B cell (primary cell): ENCODE data around the gene KIF3C. TPM values are rescaled to one million over a fixed set of nuclear protein-coding genes. Genes with fewer than 3 reads are reported as not detected.

Experiments used
- ATAC-seq: fragments of 200-7000 bp; cut with Tn5 transposase; one replicate; pipeline ENCODE4 v1.10.0; 2021; ENCODE audit warnings: low read depth, mild to moderate bottlenecking, moderate number of reproducible peaks, moderate library complexity
- CTCF ChIA-PET: fragments of 350-600 bp; sonication (Branson Sonifier 250); formaldehyde crosslinking; loops from one replicate; lab custom pipeline; 2021; ENCODE audit warnings: antibody characterized with exemption, inconsistent platforms; lab: Charles Lee
- POLR2A ChIA-PET: fragments of 350-600 bp; sonication (Branson Sonifier 250); formaldehyde crosslinking; loops from one replicate; lab custom pipeline; 2021; ENCODE audit warnings: antibody characterized with exemption; lab: Charles Lee
- DNase-seq: peaks from one replicate; pipeline ENCODE4 v3.0.0; 2013
- H2AFZ ChIP-seq: 2 replicates; pipeline ENCODE4 v1.6.1; 2012; ENCODE audit warnings: mild to moderate bottlenecking, low read depth, low read length; ENCODE audit not compliant: insufficient read depth, poor library complexity, severe bottlenecking
- H3K27ac ChIP-seq, 2 donors: 1 replicate in 1 of 2; 2 replicates in 1 of 2; pipeline ENCODE4 v1.5.1; 2012 to 2013; ENCODE audit warnings: low read length in 2 of 2, mild to moderate bottlenecking in 2 of 2, moderate library complexity in 1 of 2
- H3K27me3 ChIP-seq, 4 experiments: fragments of 200-600 bp in 1 of 4; sonication (generic) in 1 of 4; replicated peaks in 1 of 4; 1 replicate in 2 of 4; 2 replicates in 2 of 4; pipeline versions ENCODE4 v1.6.1 to v1.7.0; 2013 to 2016; ENCODE audit warnings: low read length in 3 of 4, mild to moderate bottlenecking in 2 of 4, mixed read lengths in 1 of 4, moderate library complexity in 1 of 4; ENCODE audit not compliant: insufficient read depth in 4 of 4, control insufficient read depth in 3 of 4; ENCODE audit errors: control extremely low read depth in 1 of 4
- H3K36me3 ChIP-seq, 2 experiments: replicated peaks in 1 of 2; 1 replicate in 1 of 2; 2 replicates in 1 of 2; pipeline versions ENCODE4 v1.6.1 to v1.7.1; 2013; ENCODE audit warnings: low read length in 1 of 2; ENCODE audit not compliant: insufficient read depth in 2 of 2, control insufficient read depth in 1 of 2; ENCODE audit errors: control extremely low read depth in 1 of 2, extremely low read depth in 1 of 2
- H3K4me1 ChIP-seq, 2 donors: fragments of 200-600 bp in 1 of 2; sonication (generic) in 1 of 2; 1 replicate in 1 of 2; 2 replicates in 1 of 2; pipeline versions ENCODE4 v1.5.1 to v1.6.1; 2013 to 2017; ENCODE audit warnings: low read length in 2 of 2; ENCODE audit not compliant: control insufficient read depth in 2 of 2, insufficient read depth in 2 of 2
- H3K4me2 ChIP-seq: replicated peaks from 2 replicates; pipeline ENCODE3; 2012; ENCODE audit warnings: mild to moderate bottlenecking, low read depth, low read length; ENCODE audit not compliant: poor library complexity, severe bottlenecking
- H3K4me3 ChIP-seq, 5 experiments: fragments of 200-600 bp in 1 of 5; sonication (generic) in 1 of 5; 1 replicate in 3 of 5; 2 replicates in 2 of 5; pipeline versions ENCODE4 v1.5.1 to v1.7.0; 2011 to 2016; ENCODE audit warnings: low read length in 4 of 5, mild to moderate bottlenecking in 4 of 5, low read depth in 2 of 5, control low read depth in 1 of 5, moderate library complexity in 1 of 5; ENCODE audit not compliant: insufficient read depth in 1 of 5; ENCODE audit errors: control extremely low read depth in 1 of 5, extremely low read depth in 1 of 5
- H3K79me2 ChIP-seq: fragments of 200-600 bp; sonication (generic); one replicate; pipeline ENCODE4 v1.6.0; 2016; ENCODE audit warnings: low read length; ENCODE audit not compliant: control insufficient read depth, insufficient read depth
- H3K9ac ChIP-seq: fragments of 200-600 bp; sonication (generic); 2 replicates; pipeline ENCODE4 v1.6.1; 2017; ENCODE audit warnings: mild to moderate bottlenecking, low read length, moderate library complexity
- H3K9me3 ChIP-seq, 3 donors: one replicate each; pipeline versions ENCODE4 v1.6.1 to v1.7.1; 2013; ENCODE audit warnings: low read length in 2 of 3; ENCODE audit not compliant: control insufficient read depth in 2 of 3, insufficient read depth in 1 of 3; ENCODE audit errors: control extremely low read depth in 1 of 3
- H4K20me1 ChIP-seq: 2 replicates; pipeline ENCODE4 v1.6.0; 2012; ENCODE audit warnings: mild to moderate bottlenecking, low read length; ENCODE audit not compliant: insufficient read depth, control insufficient read depth, poor library complexity, severe bottlenecking
- H3K27ac Mint-ChIP-seq: one replicate; pipeline ENCODE4 v1.8.0; 2021; ENCODE audit warnings: mixed read lengths
- H3K27me3 Mint-ChIP-seq: one replicate; pipeline ENCODE4 v1.8.0; 2021; ENCODE audit warnings: mixed read lengths
- H3K4me1 Mint-ChIP-seq: one replicate; pipeline ENCODE4 v1.8.0; 2021; ENCODE audit warnings: mixed read lengths
- H3K4me3 Mint-ChIP-seq: one replicate; pipeline ENCODE4 v1.8.0; 2021; ENCODE audit warnings: mixed read lengths
- H3K9me3 Mint-ChIP-seq: one replicate; pipeline ENCODE4 v1.8.0; 2022; ENCODE audit warnings: mixed read lengths; ENCODE audit not compliant: insufficient read depth
- CTCF ChIP-seq: fragments of 200-600 bp; IDR thresholded peaks from one replicate; pipeline ENCODE4 v1.8.0; 2022; ENCODE audit warnings: antibody characterized with exemption, mild to moderate bottlenecking
- EZH2 ChIP-seq: IDR thresholded peaks from 2 replicates; pipeline ENCODE4 v1.6.1; 2012; ENCODE audit warnings: borderline replicate concordance, low read depth, mild to moderate bottlenecking, moderate library complexity, low read length; ENCODE audit not compliant: insufficient read depth, poor library complexity, severe bottlenecking
- WGBS: methylation state at CpG from one replicate; pipeline ENCODE4 v1.1.5; 2013; ENCODE audit warnings: missing lambda C conversion rate; ENCODE audit not compliant: insufficient coverage; 5-methylcytosine and 5-hydroxymethylcytosine counted together
- intact Hi-C: fragments of 100-400 bp; cut with micrococcal nuclease; formaldehyde crosslinking; loops from one replicate; pipeline ENCODE4 v1.10.0; 2022
- polyA plus RNA-seq: library from polyadenylated mRNA; depleted of rRNA; stranded (reverse); fragments of >200 nt; gene quantifications from 2 replicates; pipeline ENCODE4 v1.2.3, GENCODE V29; 2012
- total RNA-seq, 2 donors: library from RNA; stranded (reverse); fragments of 120-200 nt in 1 of 2; gene quantifications; 1 replicate in 1 of 2; 2 replicates in 1 of 2; pipeline versions ENCODE4 v1.2.3 to v1.2.4, GENCODE V29; 2013 to 2022

The KIF3C gene
- total and polyA plus RNA-seq, 2 donors (not counting 1 experiment from before 2014, with no cell fraction given) = 0.84 to 4.0 TPM

DNA sequence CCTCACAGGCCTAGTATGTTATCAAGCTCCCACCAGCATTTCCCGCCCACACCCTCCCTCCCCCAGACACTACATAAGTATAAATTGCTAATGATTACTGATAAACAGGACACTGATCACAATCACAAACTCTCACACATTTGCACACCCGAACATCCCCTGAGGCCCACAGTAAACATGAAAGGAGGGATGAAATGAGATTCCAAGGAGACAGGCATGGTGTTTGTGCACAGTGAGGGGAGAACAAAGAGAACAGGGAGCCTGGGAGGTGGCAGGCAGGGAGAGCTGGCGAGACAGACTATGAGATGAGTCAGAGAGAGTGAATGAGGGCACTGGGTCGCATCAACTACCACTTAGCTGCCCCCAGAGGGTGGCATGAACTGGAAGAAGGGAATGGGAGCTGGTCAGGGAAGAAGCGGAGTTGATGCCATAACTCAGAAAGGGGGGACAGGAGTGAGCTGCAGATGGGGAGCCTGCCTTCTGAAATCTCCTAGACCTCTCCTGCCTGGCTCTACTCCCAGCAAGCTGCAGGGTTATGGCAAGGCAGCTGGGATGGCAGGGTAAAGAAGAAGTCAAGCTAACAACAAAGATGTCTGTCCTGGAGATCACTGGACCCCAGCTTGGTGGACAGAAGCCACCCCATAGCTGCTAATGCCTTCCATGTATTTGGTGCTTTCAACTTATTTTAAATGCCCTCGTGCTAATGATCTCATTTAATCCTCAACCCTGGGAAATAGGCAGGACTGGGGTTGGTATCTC is 5.1 kb downstream of the KIF3C start:
- Histone ChIP-seq H3K79me2 (no peaks in the 10 kb centered on the region), H3K9ac (no peak overlapping the region), H3K4me1 (peaks cover 6 to 9% of the 10 kb centered on the region in 2 donors), H3K36me3 (no peaks in the 10 kb centered on the region), H3K27me3 (peaks cover 0 to 3% (median 0%) of the 10 kb centered on the region in 4 experiments), H3K4me2 (no peak overlapping the region), H3K9me3 (peaks cover 0 to 4% (median 0%) of the 10 kb centered on the region in 3 donors), H3K4me3 (no peak overlapping the region), H3K27ac (no peak overlapping the region), H2AFZ (no peak overlapping the region), H4K20me1 (no peaks in the 10 kb centered on the region)
- ATAC-seq (no peak), DNase-seq (no peak)
- WGBS = 97% methylated on average over 4 of the region's 6 CpGs
- no peak overlapping the region for H3K27ac Mint-ChIP-seq
- peaks cover 3% of the 10 kb centered on the region for H3K4me1 Mint-ChIP-seq
- intact Hi-C loops = no loop called here
- no peak for TF ChIP-seq CTCF
- no peak for TF ChIP-seq EZH2
- H3K9me3 Mint-ChIP-seq = no peaks in the 10 kb centered on the region
- no peaks in the 10 kb centered on the region for H3K27me3 Mint-ChIP-seq
- ChIA-PET POLR2A (no interaction called here), CTCF (interaction anchor here (0.6 to 1.8 kb wide), 3 partner anchors 14 to 32 kb away, joined by 3 to 5 read pairs (median 3); no protein-coding TSS in a partner anchor)
- H3K4me3 Mint-ChIP-seq = no peak overlapping the region
